GM19035 (cell line): Measurements from ENCODE around the gene COBLL1.

Experiments
- ATAC-seq: cut with Tn5 transposase; IDR thresholded peaks from one replicate; pipeline ENCODE4 v1.9.1; 2021; ENCODE audit not compliant: unreplicated experiment

Gene COBLL1

GRCh38 chr2:164821338-164821737, 20.3 kb downstream of the COBLL1 start:
- ATAC-seq = no peak

- no peak for ATAC-seq
Measured at GRCh38 chr2:164818149-164819136, 23.2 kb downstream of the COBLL1 start.

GRCh38 chr2:164816900-164817299, 24.7 kb downstream of the COBLL1 start:
- no peak for ATAC-seq

GRCh38 chr2:164816046-164816445, 25.6 kb downstream of the COBLL1 start:
- ATAC-seq = no peak

GRCh38 chr2:164815071-164815793, 26.4 kb downstream of the COBLL1 start:
- ATAC-seq = no peak

GRCh38 chr2:164813535-164813934, 28.1 kb downstream of the COBLL1 start:
- no peak for ATAC-seq

GRCh38 chr2:164812378-164812777, 29.2 kb downstream of the COBLL1 start:
- ATAC-seq = no peak

- ATAC-seq = no peak
Measured at GRCh38 chr2:164811819-164812218, 29.8 kb downstream of the COBLL1 start.

- no peak for ATAC-seq
Measured at GRCh38 chr2:164810843-164811242, 30.8 kb downstream of the COBLL1 start.

GRCh38 chr2:164808776-164809175, 32.8 kb downstream of the COBLL1 start:
- no peak for ATAC-seq

- no peak for ATAC-seq
Measured at GRCh38 chr2:164803776-164804466, 37.7 kb downstream of the COBLL1 start.

GRCh38 chr2:164802095-164802707, 39.4 kb downstream of the COBLL1 start:
- no peak for ATAC-seq

GRCh38 chr2:164800572-164800971, 41.1 kb downstream of the COBLL1 start:
- no peak for ATAC-seq

- no peak for ATAC-seq
Measured at GRCh38 chr2:164797627-164798026, 44.0 kb downstream of the COBLL1 start.

GRCh38 chr2:164796999-164797398, 44.6 kb downstream of the COBLL1 start:
- ATAC-seq = no peak

- ATAC-seq = no peak
Measured at GRCh38 chr2:164794432-164795231, 47.0 kb downstream of the COBLL1 start.

GRCh38 chr2:164794016-164794415, 47.6 kb downstream of the COBLL1 start:
- no peak for ATAC-seq

GRCh38 chr2:164793529-164793928, 48.1 kb downstream of the COBLL1 start:
- no peak for ATAC-seq

- no peak for ATAC-seq
Measured at GRCh38 chr2:164792316-164793170, 49.1 kb downstream of the COBLL1 start.
